K562 (cell line): ENCODE results near the gene RAB3GAP2. TPM values are rescaled to one million over a fixed set of nuclear protein-coding genes. Genes with fewer than 3 reads are reported as not detected.

Experiments
- CGGBP1 ChIP-seq: fragments of 250-450 bp; sonication (Bioruptor Pico); IDR thresholded peaks from 2 replicates; pipeline ENCODE4 v1.9.0; 2021; ENCODE audit warnings: mild to moderate bottlenecking
- CTCF ChIP-seq, 3 experiments: IDR thresholded peaks in 2 of 3; conservative IDR thresholded peaks in 1 of 3; 2 replicates each; pipeline ENCODE4 v1.5.1; 2011 to 2012; ENCODE audit warnings: low read length in 3 of 3, mild to moderate bottlenecking in 3 of 3, control low read depth in 2 of 3, improper control_type of control experiment in 1 of 3, inconsistent platforms in 1 of 3, low read depth in 1 of 3, mixed read lengths in 1 of 3, moderate library complexity in 1 of 3; ENCODE audit not compliant: insufficient read depth in 2 of 3
- HDAC3 ChIP-seq: fragments of 450-650 bp; IDR thresholded peaks from 2 replicates; pipeline ENCODE4 v1.6.1; 2018; ENCODE audit warnings: borderline replicate concordance, mild to moderate bottlenecking, moderate library complexity; ENCODE audit not compliant: partially characterized antibody
- MAFF ChIP-seq: IDR thresholded peaks from 2 replicates; pipeline ENCODE4 v1.6.1; 2012; ENCODE audit warnings: low read length, improper control_type of control experiment
- MTA1 ChIP-seq: fragments of 450-650 bp; IDR thresholded peaks from 2 replicates; pipeline ENCODE4 v1.6.1; 2017; ENCODE audit warnings: borderline replicate concordance
- NFIC ChIP-seq: fragments of 450-650 bp; IDR thresholded peaks from 2 replicates; pipeline ENCODE4 v1.6.1; 2017; ENCODE audit warnings: mild to moderate bottlenecking, inconsistent platforms
- NR2C2 ChIP-seq, 2 experiments: fragments of 200-800 bp in 1 of 2; sonication (Bioruptor generic) in 1 of 2; sonication (generic) in 1 of 2; formaldehyde crosslinking in 1 of 2; IDR thresholded peaks; 2 replicates each; pipeline versions ENCODE4 v1.6.1 to v1.8.0; 2016 to 2022; ENCODE audit warnings: mild to moderate bottlenecking in 1 of 2, missing compliant biosample characterization in 1 of 2, missing genetic modification characterization in 1 of 2, missing genetic modification reagents in 1 of 2
- POLR2H ChIP-seq: IDR thresholded peaks from 2 replicates; pipeline ENCODE4 v1.6.1; 2016; ENCODE audit warnings: missing genetic modification characterization, low read depth, mild to moderate bottlenecking, control low read depth, missing compliant biosample characterization, moderate library complexity
- THRB ChIP-seq: fragments of 450-650 bp; formaldehyde crosslinking; conservative IDR thresholded peaks from 2 replicates; pipeline ENCODE4 v1.4.0; 2022; ENCODE audit warnings: mild to moderate bottlenecking, missing genetic modification characterization
- ZNF212 ChIP-seq: fragments of 450-650 bp; formaldehyde crosslinking; IDR thresholded peaks from 2 replicates; pipeline ENCODE4 v1.4.0; 2020; ENCODE audit warnings: mild to moderate bottlenecking
- ZNF75A ChIP-seq: fragments of 450-650 bp; formaldehyde crosslinking; IDR thresholded peaks from 2 replicates; pipeline ENCODE4 v1.4.0; 2020; ENCODE audit warnings: mild to moderate bottlenecking
- ZNF766 ChIP-seq: fragments of 200-800 bp; sonication (Bioruptor generic); conservative IDR thresholded peaks from 2 replicates; pipeline ENCODE4 v1.6.1; 2016; ENCODE audit warnings: missing genetic modification characterization, missing compliant biosample characterization
- polyA plus RNA-seq, 8 experiments: library from polyadenylated mRNA; depleted of rRNA in 4 of 8; stranded (reverse) in 5 of 8; unstranded in 3 of 8; fragments of >200 nt; fragmentation: Nextera tagmentation in 2 of 8; fragmentation: Illumina TruSeq in 1 of 8; extraction: Ambion mirVana in 2 of 8; extraction: Trizol in 1 of 8; gene quantifications; 2 replicates each; pipeline versions ENCODE4 v1.2.1 to v1.2.3, GENCODE V29; 2011 to 2014; ENCODE audit warnings: inconsistent platforms in 1 of 8, missing spikeins in 1 of 8
- total RNA-seq, 7 experiments: library from RNA; depleted of rRNA in 6 of 7; stranded (reverse); fragments of >200 nt in 6 of 7; fragmentation: Illumina TruSeq in 2 of 7; extraction: Trizol in 2 of 7; gene quantifications; 2 replicates each; pipeline versions ENCODE4 v1.2.1 to v1.2.3, GENCODE V29; 2011 to 2021; ENCODE audit warnings: low replicate concordance in 1 of 7
- TF ChIP-seq, protein P1 (sequence below): IDR thresholded peaks from 2 replicates; pipeline ENCODE4 v1.6.1; 2012; ENCODE audit warnings: low read depth, low read length, improper control_type of control experiment, borderline replicate concordance
- TF ChIP-seq, protein P2 (sequence below): fragments of 450-650 bp; formaldehyde crosslinking; IDR thresholded peaks from 2 replicates; pipeline ENCODE4 v1.4.0; 2020; ENCODE audit warnings: mild to moderate bottlenecking, moderate library complexity
- TF ChIP-seq, protein P3 (sequence below): sonication (generic); formaldehyde crosslinking; IDR thresholded peaks from 2 replicates; pipeline ENCODE4 v1.9.0; 2022; ENCODE audit warnings: mild to moderate bottlenecking, missing genetic modification reagents

RAB3GAP2 gene
- total and polyA plus RNA-seq, 9 of the 15 experiments (the other 6 are each of a cell fraction or from before 2014, with no cell fraction given), result 14.1 to 69.1 (median 32.2) TPM

DNA sequence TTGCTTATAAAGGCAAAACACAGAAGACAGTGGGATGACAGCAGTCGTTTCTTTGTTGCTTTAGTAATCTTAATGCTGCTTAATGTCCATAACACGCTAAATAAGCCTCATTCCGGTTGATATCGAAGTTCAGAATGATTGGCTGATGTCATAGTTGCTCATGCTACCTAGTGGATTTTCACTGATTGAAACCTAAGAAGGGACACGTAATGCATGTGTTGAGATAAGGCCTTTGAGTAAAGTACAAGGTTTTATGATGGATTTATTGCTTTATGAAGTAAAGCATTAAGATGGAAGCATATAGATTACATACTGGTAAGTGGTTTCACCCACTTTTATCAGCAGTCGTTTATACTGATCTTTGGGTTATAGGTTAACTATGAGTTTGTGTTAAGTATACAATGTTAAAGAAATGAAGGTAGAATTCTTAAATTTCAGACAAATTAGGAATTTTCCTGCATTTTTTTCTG, 153.2 kb downstream of the RAB3GAP2 start (continued):
- no peak for TF ChIP-seq CTCF (IDR thresholded peaks at IDR 0.05 in 2 of 3, conservative IDR thresholded peaks at IDR 0.05 in 1 of 3; ENCODE audit: insufficient read depth in 2 of 3, low read depth in 1 of 3, low read length in 3 of 3)
- no peak for TF ChIP-seq NR2C2 (CRISPR knock-in tag; IDR thresholded peaks at IDR 0.05)
- peak; percentile 77 for TF ChIP-seq NR2C2 (tag; IDR thresholded peaks at IDR 0.05)
- no peak for TF ChIP-seq ZNF212
- no peak for TF ChIP-seq MAFF
- TF ChIP-seq MTA1, result peak; percentile 87
- no peak for TF ChIP-seq ZNF75A (CRISPR knock-in tag)
- TF ChIP-seq, protein P1, sequence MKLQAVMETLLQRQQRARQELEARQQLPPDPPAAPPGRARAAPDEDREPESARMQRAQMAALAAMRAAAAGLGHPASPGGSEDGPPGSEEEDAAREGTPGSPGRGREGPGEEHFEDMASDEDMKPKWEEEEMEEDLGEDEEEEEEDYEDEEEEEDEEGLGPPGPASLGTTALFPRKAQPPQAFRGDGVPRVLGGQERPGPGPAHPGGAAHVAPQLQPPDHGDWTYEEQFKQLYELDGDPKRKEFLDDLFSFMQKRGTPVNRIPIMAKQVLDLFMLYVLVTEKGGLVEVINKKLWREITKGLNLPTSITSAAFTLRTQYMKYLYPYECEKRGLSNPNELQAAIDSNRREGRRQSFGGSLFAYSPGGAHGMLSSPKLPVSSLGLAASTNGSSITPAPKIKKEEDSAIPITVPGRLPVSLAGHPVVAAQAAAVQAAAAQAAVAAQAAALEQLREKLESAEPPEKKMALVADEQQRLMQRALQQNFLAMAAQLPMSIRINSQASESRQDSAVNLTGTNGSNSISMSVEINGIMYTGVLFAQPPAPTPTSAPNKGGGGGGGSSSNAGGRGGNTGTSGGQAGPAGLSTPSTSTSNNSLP, result peak; percentile 98
- no peak for TF ChIP-seq ZNF766 (CRISPR knock-in tag)
- TF ChIP-seq, protein P2, sequence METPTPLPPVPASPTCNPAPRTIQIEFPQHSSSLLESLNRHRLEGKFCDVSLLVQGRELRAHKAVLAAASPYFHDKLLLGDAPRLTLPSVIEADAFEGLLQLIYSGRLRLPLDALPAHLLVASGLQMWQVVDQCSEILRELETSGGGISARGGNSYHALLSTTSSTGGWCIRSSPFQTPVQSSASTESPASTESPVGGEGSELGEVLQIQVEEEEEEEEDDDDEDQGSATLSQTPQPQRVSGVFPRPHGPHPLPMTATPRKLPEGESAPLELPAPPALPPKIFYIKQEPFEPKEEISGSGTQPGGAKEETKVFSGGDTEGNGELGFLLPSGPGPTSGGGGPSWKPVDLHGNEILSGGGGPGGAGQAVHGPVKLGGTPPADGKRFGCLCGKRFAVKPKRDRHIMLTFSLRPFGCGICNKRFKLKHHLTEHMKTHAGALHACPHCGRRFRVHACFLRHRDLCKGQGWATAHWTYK (CRISPR knock-in tag), result no peak
- peak; percentile 52; the same call in 1 of the 2 replicates for TF ChIP-seq NFIC
- TF ChIP-seq POLR2H, result peak; percentile 55; the same call in 1 of the 2 replicates
- TF ChIP-seq HDAC3, result peak; percentile 91
- TF ChIP-seq CGGBP1 (CRISPR knock-in tag), result no peak
- no peak for TF ChIP-seq THRB (CRISPR knock-in tag)
- TF ChIP-seq, protein P3, sequence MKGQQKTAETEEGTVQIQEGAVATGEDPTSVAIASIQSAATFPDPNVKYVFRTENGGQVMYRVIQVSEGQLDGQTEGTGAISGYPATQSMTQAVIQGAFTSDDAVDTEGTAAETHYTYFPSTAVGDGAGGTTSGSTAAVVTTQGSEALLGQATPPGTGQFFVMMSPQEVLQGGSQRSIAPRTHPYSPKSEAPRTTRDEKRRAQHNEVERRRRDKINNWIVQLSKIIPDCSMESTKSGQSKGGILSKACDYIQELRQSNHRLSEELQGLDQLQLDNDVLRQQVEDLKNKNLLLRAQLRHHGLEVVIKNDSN (CRISPR knock-in tag), result no peak
